GM19372 (cell line): ENCODE data around the gene PML.

Experiments
- ATAC-seq: cut with Tn5 transposase; IDR thresholded peaks from one replicate; pipeline ENCODE4 v1.9.1; 2021; ENCODE audit warnings: mild to moderate bottlenecking, low read depth, moderate library complexity; ENCODE audit not compliant: unreplicated experiment

PML gene

DNA sequence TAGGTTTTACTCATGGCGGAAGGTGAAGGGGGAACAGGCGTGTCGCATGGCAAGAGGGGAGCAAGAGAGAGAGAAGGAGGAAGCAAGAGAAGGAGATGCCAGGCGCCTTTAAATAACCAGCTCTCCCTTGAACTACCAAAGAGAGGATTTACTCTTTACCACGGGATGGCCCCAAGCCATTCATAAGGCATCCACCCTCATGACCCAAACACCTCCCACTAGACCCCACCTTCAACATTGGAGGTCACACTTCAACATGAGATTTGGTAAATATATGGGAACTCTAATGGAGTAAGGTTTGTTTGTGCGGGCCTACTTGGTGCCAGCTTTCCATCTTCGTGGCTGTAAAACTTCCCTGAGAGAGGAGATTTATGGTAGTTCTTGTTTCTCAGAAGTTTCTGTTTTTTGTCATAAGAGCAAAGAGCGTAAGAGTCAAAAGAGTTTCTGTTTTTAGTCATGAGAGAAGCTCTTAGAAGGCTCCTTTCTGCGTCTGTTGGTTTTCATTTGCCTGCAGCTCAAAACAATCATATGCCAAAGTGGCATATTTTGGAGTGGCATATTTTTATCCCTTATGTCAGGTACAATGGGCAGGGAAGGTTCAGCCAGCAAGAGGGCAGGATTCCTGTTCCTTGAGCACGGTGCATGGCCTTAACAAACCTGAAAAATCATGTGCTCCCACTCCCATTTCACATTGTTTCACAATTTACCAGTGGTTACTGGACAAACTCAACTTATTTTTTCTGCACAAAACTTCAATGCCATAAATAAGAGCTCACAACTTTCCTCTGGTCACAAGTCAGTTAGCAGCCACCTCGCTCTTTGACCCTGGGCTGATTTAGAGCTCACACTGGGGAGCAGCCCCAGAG lies 12.5 kb downstream of the PML start:
- ATAC-seq: no peak

- ATAC-seq: no peak
Measured at GRCh38 chr15:74007820-74008371, 13.4 kb downstream of the PML start.

DNA sequence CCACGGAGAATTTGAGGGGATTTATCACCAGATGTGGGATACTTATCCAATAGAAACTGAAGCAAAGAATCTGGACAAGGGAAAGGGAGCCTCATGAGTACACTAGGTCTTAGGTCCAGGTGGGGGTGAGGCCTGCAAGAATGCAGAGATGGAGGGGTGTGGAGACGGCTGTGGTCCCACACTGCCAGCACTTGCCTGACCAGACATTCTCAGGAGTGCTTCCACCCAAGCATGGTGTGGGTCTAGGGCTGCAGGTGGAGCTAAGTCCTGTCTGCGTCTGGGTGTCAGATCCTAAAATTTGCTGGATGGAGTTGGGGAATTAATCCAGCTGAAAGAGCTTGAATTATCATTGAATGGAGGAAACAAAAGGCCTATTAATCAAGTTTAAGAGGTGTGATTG lies 14.4 kb downstream of the PML start:
- no peak for ATAC-seq

- ATAC-seq: no peak
Measured at GRCh38 chr15:74010929-74011540, 16.5 kb downstream of the PML start.

- ATAC-seq: no peak
Measured at GRCh38 chr15:74011610-74012009, 17.1 kb downstream of the PML start.

- no peak for ATAC-seq
Measured at GRCh38 chr15:74013374-74013894, 18.9 kb downstream of the PML start.

DNA sequence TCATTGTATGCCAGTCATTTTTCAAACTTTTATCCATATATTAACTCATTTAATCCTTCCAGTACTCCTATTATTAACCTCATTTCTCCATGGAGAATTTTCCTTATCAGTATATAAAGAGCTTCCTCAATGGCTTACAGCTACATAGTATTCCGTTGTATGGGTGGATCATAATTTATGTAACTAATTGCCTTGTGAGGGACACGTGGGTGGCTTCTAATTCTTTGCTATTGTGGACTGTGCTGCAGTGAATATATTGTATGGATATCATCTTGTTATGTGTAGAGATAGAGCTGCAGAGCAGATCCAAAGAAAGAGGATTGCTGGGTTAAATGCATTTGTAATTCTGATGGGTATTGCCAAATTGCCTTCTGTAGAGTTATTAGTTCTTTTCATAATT lies 25.2 kb downstream of the PML start:
- ATAC-seq: no peak

GRCh38 chr15:74022706-74023470 lies 28.4 kb downstream of the PML start:
- ATAC-seq: no peak

DNA sequence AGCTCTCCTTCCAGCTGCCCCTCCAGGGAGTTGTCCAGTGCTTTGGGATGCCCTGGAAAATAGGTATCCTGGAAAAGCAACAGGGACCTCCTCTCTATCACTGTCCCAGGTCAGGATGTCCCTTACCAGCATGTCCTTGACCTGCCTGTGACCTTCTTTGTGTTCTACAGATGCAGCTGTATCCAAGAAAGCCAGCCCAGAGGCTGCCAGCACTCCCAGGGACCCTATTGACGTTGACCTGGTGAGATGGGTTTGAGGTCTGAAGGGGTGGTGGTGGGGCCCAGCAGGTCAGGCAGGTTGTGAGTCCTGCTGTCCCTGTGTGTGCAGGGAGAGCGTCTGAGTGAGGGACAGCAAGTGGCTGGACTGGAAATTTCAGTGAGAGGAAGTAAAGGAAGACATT lies 30.2 kb downstream of the PML start:
- ATAC-seq: no peak

GRCh38 chr15:74025436-74025835 lies 30.9 kb downstream of the PML start:
- ATAC-seq: no peak

DNA sequence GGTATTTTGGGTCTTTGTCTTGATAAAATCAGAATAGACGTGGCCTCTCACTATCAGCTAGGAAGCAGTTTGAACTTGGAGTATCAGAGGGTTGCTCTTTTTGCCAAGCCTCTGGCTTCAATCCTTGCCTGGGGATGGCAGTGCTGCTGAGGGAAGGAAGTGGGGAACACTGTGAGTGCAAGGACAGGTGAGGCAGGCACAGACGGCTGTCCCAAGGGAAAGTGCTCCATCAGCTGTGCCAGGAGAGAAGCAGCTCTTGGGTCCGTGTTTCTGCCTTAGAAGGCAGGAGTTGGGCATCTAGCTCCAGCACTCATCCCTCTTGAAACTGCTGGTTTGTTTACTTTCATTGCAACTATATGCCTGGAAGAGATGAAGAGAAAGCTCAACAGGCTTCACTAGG lies 33.2 kb downstream of the PML start:
- ATAC-seq: no peak

GRCh38 chr15:74028646-74029045 lies 34.1 kb downstream of the PML start:
- ATAC-seq: no peak

DNA sequence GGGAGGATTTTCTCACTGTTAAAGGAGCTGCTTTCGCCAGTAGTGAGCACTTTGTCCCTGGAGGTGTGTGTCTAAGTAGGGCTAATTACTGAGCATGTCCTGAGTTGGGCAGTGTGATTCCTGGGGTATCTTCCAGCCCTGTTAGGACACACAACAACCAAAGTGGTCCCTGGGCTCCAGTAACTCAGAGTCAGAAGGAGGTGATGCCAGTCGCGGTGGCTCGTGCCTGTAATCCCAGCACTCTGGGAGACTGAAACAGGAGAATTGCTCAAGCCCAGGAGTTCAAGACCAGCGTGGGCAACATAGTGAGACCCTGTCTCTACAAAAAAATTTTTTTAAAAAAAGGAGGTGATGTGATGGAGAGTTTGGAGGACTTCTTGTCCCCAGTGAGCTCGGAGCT lies 37.5 kb downstream of the PML start:
- ATAC-seq: no peak

DNA sequence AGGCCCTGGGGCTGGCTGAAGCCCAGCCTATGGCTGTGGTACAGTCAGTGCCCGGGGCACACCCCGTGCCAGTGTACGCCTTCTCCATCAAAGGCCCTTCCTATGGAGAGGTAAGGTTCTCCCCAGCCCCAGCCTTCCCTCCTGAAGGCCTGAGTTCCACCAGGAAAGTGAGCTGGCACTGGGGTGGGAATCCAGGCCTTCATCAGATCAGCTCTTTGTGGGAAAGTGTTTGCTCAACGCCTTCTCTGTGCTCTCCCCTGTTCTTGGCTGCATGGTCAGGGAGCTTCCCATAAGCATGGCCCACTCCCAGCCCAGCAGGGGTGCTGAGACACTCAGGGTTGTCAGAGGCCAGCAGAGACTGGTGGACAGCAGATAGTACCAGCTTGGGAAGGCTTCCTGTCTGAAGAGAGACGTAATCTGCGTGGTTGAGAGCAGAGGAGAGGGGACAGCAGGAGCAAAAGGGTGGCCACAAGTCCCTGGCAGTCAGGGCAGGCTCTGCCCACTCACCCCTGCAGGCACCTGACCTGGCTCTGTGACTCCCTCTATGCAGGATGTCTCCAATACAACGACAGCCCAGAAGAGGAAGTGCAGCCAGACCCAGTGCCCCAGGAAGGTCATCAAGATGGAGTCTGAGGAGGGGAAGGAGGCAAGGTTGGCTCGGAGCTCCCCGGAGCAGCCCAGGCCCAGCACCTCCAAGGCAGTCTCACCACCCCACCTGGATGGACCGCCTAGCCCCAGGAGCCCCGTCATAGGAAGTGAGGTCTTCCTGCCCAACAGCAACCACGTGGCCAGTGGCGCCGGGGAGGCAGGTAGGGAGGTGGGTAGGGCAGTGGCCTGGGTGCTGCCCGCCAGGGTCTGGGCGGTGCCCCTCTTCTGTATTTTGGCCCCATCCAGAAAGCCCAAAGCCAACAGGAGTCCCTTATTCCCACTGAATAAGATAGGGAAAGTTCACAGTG lies 38.4 kb downstream of the PML start:
- ATAC-seq: no peak

DNA sequence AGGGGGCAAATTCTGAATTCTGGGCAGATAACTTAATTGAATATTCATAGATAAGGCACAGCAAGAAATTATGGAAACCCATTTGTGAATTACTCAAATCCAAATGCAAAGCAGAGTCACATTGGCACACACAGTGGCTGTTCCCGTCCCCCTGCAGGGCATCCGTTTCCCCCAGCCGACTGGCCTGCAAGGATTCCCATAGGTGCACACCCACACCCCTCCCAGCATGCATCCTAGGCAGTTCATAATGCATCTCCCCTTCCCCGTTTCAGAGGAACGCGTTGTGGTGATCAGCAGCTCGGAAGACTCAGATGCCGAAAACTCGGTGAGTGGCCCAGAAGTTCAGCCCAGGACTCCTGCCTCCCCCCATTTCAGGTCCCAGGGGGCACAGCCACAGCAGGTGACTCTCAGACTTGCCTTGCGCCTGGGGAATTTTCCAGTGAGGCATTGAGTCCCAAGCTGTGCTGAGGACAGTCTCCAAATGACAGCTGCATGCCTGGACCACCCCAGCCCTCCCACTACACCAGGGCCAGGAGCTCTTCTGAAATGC lies 39.8 kb downstream of the PML start:
- no peak for ATAC-seq

DNA sequence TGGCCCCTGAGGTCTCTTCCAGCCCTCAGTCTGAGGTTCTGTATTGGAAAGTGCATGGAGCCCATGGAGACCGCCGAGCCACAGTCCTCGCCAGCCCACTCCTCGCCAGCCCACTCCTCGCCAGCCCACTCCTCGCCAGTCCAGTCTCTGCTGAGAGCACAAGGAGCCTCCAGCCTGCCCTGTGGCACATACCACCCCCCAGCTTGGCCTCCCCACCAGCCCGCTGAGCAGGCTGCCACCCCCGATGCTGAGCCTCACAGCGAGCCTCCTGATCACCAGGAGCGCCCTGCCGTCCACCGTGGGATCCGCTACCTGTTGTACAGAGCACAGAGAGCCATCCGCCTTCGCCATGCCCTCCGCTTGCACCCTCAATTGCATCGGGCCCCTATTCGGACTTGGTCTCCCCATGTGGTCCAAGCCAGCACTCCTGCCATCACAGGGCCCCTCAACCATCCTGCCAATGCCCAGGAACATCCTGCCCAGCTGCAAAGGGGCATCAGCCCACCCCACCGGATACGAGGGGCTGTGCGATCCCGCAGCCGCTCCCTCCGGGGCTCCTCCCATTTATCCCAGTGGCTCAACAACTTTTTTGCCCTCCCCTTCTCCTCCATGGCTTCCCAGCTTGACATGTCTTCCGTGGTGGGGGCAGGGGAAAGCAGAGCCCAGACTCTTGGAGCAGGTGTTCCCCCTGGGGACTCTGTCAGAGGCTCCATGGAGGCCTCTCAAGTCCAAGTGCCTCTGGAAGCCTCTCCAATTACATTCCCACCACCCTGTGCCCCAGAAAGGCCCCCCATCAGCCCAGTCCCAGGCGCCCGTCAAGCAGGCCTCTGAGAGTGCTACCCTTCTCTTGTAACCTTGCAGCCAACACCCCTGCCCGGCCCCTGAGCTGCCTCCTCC lies 40.9 kb downstream of the PML start:
- no peak for ATAC-seq

- no peak for ATAC-seq
Measured at GRCh38 chr15:74036271-74037170, 42.0 kb downstream of the PML start.
